HG02642 (cell line): ENCODE measurements around the gene ALG2.
"Not testable (repeated sequence)": the region's sequence is repeated elsewhere in the genome, so short reads cannot be mapped to it uniquely, and the experiment has no call there.

Experiments
- ATAC-seq: cut with Tn5 transposase; IDR thresholded peaks from one replicate; pipeline ENCODE4 v1.9.1; 2021; ENCODE audit warnings: mild to moderate bottlenecking; ENCODE audit not compliant: unreplicated experiment, poor library complexity

ALG2 gene

GRCh38 chr9:99197124-99197630 is 24.6 kb downstream of the ALG2 start:
- ATAC-seq = no peak

DNA sequence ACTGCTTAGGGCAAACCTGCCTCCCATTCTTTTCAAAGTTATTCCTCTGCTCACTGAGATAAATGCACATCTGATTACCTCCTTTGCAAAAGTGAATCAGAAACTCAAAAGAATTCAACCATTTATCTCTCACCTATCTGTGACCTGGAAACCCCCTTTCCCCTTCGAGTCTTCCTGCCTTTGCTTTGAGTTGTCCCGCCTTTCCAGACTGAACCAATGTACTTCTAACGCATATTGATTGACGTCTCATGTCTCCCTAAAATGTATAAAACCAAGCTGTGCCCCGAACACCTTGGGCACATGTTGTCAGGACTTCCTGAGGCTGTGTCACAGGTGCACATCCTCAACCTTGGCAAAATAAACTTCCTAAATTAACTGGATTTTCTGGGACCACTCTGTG is 25.3 kb downstream of the ALG2 start:
- not testable (repeated sequence) for ATAC-seq

DNA sequence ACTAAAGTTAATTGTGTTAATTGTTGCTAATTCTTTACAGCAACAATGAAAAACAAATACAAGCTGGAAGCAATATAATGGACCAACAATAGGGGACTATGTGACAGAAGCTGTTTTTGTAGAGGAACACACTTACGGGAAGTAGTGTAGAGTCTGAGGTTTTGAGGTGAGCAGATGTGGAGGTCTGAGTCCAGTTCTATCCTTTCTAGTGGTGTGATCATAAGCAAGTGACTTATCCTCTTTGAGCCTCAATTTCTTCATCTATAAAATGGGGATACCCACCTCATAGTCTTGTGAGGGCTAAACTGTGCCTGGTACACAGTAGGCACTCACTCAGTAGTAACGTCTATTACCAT is 28.3 kb downstream of the ALG2 start:
- no peak for ATAC-seq

DNA sequence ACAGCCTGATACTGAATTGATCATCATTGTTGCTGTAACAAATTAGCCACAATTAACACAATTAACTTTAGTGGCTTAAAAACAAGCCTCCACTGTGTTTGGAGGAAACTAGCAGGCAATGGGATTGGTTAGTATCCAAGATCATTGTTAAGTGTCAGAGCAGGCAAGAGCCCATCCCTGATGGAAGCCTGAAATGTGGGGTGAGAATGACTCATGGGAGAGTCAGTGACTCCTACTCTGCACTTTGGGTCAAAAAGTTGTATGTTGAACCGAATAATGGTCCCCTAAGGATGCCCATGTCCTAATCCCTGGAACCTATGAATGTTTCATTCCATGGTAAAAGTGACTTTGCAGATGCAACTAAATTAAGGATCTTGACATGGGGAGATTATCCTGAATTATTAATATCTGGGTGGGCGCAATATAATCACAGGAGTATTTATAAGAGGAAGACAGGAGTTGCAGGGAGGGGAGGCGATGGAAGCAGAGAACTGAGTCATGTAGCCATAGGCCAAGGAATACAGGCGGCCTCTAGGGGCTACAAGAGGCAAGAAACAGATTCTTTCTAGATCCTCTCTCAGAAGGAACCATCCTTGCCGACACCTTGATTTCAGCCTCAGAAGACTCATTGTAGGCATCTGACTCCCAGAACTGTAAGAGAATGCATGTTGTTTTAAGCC is 28.8 kb downstream of the ALG2 start:
- ATAC-seq = no peak

- no peak for ATAC-seq
These were observed 31.0 kb downstream of the ALG2 start for GRCh38 chr9:99190597-99191283.

GRCh38 chr9:99189887-99190596 is 31.7 kb downstream of the ALG2 start:
- no peak for ATAC-seq

GRCh38 chr9:99189186-99189585 is 32.6 kb downstream of the ALG2 start:
- no peak for ATAC-seq

- ATAC-seq = no peak
These were observed 34.4 kb downstream of the ALG2 start for GRCh38 chr9:99187311-99187710.

DNA sequence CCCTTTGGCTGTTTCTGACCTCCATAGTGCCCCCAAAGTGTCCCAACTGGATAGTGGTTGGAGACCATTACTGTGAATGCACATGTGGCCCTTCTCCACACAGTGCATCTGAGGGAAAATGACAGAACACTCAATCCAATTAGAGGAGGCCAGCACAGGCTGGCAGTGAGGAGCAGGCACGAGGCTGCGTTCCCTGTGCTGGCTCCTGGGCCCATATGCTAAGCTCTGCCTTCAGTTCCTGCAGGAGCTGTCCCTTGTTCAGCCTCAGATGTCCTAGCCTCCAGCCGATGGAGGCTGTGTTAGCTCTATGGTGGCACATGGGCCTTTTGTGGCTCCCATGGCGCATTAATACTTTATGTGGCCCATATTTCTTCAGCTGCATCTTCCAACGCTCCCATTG is 35.8 kb downstream of the ALG2 start:
- ATAC-seq = no peak

DNA sequence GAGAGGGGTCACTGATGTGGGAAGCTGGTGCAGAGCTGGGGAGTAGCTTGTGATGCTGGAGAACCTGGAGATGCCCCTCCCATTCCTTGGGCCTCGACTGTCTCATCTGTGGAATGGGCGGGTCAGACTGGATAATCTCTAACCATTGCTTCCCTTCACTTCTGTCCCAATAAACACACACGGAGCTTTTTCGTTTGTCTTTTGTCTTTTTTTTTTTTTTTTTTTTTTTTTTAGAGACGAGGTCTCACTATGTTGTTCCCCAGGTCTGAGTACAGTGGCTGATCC is 36.5 kb downstream of the ALG2 start:
- ATAC-seq = no peak

- ATAC-seq = peak; percentile 63
These were observed 37.0 kb downstream of the ALG2 start for GRCh38 chr9:99184475-99185347.

- no peak for ATAC-seq
These were observed 37.6 kb downstream of the ALG2 start for GRCh38 chr9:99184110-99184474.

DNA sequence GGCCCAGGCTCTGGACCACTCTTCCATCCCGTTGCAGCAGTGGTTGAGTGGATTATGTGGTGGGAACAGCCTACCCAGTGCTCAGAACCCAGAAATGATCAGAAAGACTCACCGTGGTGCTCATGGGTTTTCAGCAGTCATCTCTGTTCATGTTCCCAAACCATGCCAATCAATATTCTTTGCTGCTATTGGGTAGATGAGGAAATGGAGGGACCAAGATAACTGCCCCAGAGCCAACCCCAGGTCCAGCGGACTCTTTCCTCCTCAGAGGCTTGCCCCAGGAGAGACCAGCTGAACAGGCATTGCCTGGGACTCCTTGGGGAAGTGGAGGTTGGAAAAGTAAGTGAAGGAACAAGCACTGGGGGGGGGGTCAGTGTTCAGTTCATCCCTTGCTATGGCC is 38.1 kb downstream of the ALG2 start:
- no peak for ATAC-seq

DNA sequence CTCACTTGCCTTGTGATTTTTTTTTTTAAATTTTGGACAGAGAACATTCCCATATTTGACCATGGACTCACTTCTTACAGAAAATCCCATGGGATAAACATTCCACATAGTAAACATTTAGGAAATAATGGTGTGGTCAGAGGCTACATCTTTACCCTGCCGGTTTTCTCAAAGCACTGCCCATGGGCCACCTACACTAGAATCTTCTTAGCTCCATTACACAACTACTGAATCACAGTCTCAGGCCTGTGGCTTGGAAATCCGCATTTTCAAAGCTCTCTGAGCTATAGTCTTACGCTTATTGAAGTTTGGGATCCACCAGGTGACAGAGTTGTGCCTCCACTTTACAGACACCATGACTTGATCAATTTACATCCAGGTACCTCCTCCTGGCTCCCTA is 39.4 kb downstream of the ALG2 start:
- no peak for ATAC-seq

DNA sequence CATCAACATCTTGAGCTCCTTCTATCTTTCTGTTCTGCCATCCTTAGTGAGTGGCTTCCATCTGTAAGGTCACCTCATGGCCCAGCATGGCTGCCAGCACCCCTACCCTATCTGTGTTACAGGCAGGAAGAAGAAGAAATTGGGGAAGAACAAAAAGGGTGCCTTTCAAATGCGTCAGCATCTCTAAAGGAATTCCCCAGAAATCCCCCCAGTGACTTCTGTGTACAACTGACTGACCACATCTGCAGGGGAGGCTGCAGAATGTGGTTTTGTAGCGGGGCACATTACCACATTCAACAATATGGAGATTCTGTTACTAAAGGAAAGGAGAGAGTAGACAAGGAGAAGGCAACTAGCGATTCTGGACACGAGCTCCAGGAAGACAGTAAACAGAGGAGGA is 40.1 kb downstream of the ALG2 start:
- ATAC-seq = peak; percentile 46

- ATAC-seq = no peak
These were observed 40.5 kb downstream of the ALG2 start for GRCh38 chr9:99181206-99181605.

DNA sequence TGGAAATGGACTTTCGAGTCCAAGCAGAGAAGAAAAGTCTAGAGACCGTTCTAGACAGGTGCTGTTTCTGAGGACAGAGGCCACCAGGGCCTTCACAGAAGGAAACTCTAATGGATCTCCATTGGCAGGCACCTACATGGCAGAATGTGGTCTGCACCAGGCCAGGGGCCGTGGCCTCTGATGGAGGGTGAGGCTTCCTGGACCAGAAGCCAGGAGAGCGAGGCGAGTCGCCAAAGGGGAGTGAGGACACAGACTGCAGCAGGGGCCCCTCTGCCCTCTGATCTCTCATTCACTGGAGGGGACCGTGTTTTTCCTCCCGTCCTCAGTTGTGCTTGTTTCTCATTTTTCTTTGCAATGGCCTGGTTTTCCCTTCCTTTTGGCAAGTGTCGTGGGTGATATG is 41.1 kb downstream of the ALG2 start:
- no peak for ATAC-seq

DNA sequence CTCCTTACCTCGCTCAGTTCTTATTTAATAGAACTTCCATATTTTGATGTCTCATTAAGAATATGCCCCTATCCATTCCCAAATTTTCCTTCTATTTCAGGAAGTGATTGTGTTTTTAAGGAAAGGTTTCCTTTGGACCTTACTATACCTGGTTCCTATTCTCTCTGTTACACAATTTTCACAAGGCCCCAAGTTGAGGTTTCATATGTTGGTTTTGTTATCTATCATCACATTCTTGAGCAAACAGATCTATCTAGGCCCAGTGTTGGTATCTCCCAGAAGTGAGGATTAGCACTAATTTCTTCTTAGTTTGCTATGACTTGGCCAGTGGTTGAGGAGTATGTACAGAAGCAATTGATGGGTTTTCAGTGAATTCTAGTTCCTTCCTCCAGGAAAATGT is 41.5 kb downstream of the ALG2 start:
- peak; percentile 40 for ATAC-seq

DNA sequence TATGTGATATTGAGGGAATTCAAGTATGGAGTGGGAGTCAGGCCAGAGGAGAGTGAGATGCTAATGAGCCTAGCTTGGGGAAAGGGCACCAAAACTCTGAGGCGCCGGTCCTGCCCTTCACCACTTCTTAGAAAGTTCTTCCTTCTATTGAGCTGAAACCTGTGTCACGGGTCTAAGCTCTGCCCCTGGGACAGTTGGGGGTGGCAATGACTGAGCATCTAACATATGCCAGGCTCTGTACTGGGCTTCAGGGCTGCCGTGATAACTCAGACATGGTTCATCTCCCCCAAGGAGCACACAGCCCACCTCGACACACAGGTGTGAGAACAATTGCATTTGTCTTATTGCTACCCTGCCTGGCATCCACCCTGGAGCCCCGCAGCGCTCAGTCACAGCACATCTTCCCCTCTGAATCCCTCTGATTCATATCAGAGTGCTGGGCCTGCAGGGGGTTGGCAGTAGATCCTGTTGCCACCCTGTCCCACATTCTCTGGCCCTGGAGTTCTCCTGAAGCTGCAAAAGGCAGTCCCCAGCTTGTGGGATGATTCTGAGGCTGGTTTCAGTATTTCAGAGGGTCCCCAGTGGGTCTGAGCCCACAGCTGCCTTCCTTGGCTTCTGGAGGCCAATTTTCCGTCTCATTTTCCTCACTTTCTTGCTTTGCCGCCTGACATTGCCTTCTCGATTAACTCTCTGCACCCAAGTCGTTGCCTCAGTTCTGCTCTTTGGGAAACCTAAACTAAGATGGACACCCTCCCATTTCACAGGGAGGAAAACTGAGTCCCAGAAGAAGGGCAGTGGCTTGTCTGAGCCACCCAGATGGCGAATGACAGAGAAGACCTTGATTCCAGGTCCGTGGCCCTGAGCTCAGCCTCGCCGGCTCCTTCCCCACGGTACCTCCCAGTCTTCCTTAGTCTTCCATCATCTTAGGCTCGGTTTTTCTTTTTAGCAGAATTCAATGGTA is 42.5 kb downstream of the ALG2 start:
- no peak for ATAC-seq
